Activated CD4-positive, alpha-beta T cell treated with anti-CD3 and anti-CD28 coated beads, Interleukin-2, amount 50 U/mL, for 48 hours (primary cell): ENCODE measurements around the gene ZNF674.

Experiments used
- DNase-seq, 2 experiments: peaks; one replicate each; pipeline ENCODE4 v3.0.0-alpha.2; 2020

The ZNF674 gene

GRCh38 chrX:46545111-46546005, at the start of gene ZNF674:
TSS of gene ZNF674 (minus strand) at chrX:46545421. CDS start at chrX:46542087, 3,334 bp downstream.
- DNase-seq: peak; percentile 91 to 94

GRCh38 chrX:46589977-46590723, 44.9 kb upstream of the ZNF674 start:
- no peak for DNase-seq

GRCh38 chrX:46588263-46588662, 43.0 kb upstream of the ZNF674 start:
- peak in 1 of 2 experiments; percentile 51 for DNase-seq

GRCh38 chrX:46587753-46588171, 42.5 kb upstream of the ZNF674 start:
- no peak for DNase-seq

- DNase-seq: peak in 1 of 2 experiments; percentile 37
These were observed 41.9 kb upstream of the ZNF674 start for GRCh38 chrX:46587158-46587557.

GRCh38 chrX:46584736-46585135, 39.5 kb upstream of the ZNF674 start:
- DNase-seq: no peak

GRCh38 chrX:46582966-46583365, 37.7 kb upstream of the ZNF674 start:
- DNase-seq: no peak

- DNase-seq: no peak
These were observed 37.1 kb upstream of the ZNF674 start for GRCh38 chrX:46582325-46582724.

- no peak for DNase-seq
These were observed 35.4 kb upstream of the ZNF674 start for GRCh38 chrX:46580613-46581012.

GRCh38 chrX:46579250-46579649, 34.0 kb upstream of the ZNF674 start:
- DNase-seq: no peak

- no peak for DNase-seq
These were observed 32.2 kb upstream of the ZNF674 start for GRCh38 chrX:46577221-46578005.

GRCh38 chrX:46576458-46576857, 31.2 kb upstream of the ZNF674 start:
- DNase-seq: no peak

GRCh38 chrX:46575991-46576392, 30.8 kb upstream of the ZNF674 start:
- no peak for DNase-seq

- no peak for DNase-seq
These were observed 30.4 kb upstream of the ZNF674 start for GRCh38 chrX:46575586-46575985.

- peak in 1 of 2 experiments; percentile 38 for DNase-seq
These were observed 29.7 kb upstream of the ZNF674 start for GRCh38 chrX:46574774-46575381.

GRCh38 chrX:46573892-46574773, 28.9 kb upstream of the ZNF674 start:
- peak; percentile 56 to 62 for DNase-seq

GRCh38 chrX:46573331-46573891, 28.2 kb upstream of the ZNF674 start, which contains the start of gene CHST7:
TSS of gene CHST7 (plus strand) at chrX:46573765. CDS start at chrX:46573932, 167 bp downstream.
- peak; percentile 50 to 64 for DNase-seq

GRCh38 chrX:46572340-46572936, 27.2 kb upstream of the ZNF674 start:
- peak in 1 of 2 experiments; percentile 46 for DNase-seq

- peak in 1 of 2 experiments; percentile 15 for DNase-seq
These were observed 26.5 kb upstream of the ZNF674 start for GRCh38 chrX:46571423-46572339.
